Psoas muscle (tissue), 8 donors: ENCODE results near the gene TNFRSF11A. TPM values are rescaled to one million over a fixed set of nuclear protein-coding genes. Genes with fewer than 3 reads are reported as not detected.

Source experiments
- ATAC-seq, 4 donors: fragments of 200-7000 bp; cut with Tn5 transposase; one replicate each; pipeline ENCODE4 v1.9.1; 2020; ENCODE audit warnings: moderate library complexity in 3 of 4, mild to moderate bottlenecking in 2 of 4
- DNase-seq, 2 donors: peaks; one replicate each; pipeline ENCODE4 v3.0.0-alpha.2; 2020
- H3K27ac ChIP-seq: fragments of 200-600 bp; one replicate; pipeline ENCODE4 v1.8.0; 2022
- H3K27me3 ChIP-seq, 3 donors: fragments of 200-600 bp in 1 of 3; one replicate each; pipeline versions ENCODE4 v1.6.1 to v1.8.0; 2013 to 2022; ENCODE audit warnings: low read length in 2 of 3, mild to moderate bottlenecking in 2 of 3, moderate library complexity in 1 of 3; ENCODE audit not compliant: insufficient read depth in 3 of 3
- H3K36me3 ChIP-seq, 2 donors: fragments of 200-600 bp in 1 of 2; one replicate each; pipeline versions ENCODE4 v1.6.1 to v1.8.0; 2013 to 2022; ENCODE audit warnings: low read depth in 1 of 2, mild to moderate bottlenecking in 1 of 2, moderate library complexity in 1 of 2; ENCODE audit not compliant: insufficient read depth in 1 of 2
- H3K4me1 ChIP-seq: fragments of 200-600 bp; one replicate; pipeline ENCODE4 v1.8.0; 2022
- H3K4me3 ChIP-seq: fragments of 200-600 bp; one replicate; pipeline ENCODE4 v1.8.0; 2022; ENCODE audit warnings: mild to moderate bottlenecking
- H3K9me3 ChIP-seq: fragments of 200-600 bp; one replicate; pipeline ENCODE4 v1.8.0; 2022
- CTCF ChIP-seq: fragments of 200-600 bp; IDR thresholded peaks from one replicate; pipeline ENCODE4 v1.8.0; 2022; ENCODE audit warnings: antibody characterized with exemption
- WGBS, 3 donors: extraction: QIAGEN DNeasy Blood & Tissue Kit; methylation state at CpG; one replicate each; pipeline versions ENCODE4 v1.1.6 to v1.1.7; 2013; 5-methylcytosine and 5-hydroxymethylcytosine counted together
- intact Hi-C, 2 donors: fragments of 100-400 bp; cut with DNase I; formaldehyde crosslinking; loops; one replicate each; pipeline versions ENCODE4 v1.11.0 to v1.14.2; 2022
- polyA plus RNA-seq, 3 donors: library from polyadenylated mRNA; stranded (reverse); fragments of 200-250 nt; gene quantifications; one replicate each; pipeline ENCODE4 v1.2.3, GENCODE V29; 2013
- total RNA-seq, 4 donors: library from RNA; stranded (reverse); fragmentation: NEBNext Ultra II Directional in 2 of 4; extraction: Animal tissue kit (Norgen Biotek cat#: 25700) in 2 of 4; gene quantifications; one replicate each; pipeline versions ENCODE4 v1.2.1 to v1.2.4, GENCODE V29; 2021 to 2023
- donor health status: healthy with polysubstance abuse.
- donor health status: DM: no; HTN: no; CAD: no; lungs with moderate emphysema.
- donor health status: Bipolar disorder and iron deficiency.
- donor health status: healthy.
- donor health status: DM: yes; HTN: yes; CAD: no.
- donor health status: DM: no; HTN: no; CAD: no.
- donor health status: DM: no; HTN: no; CAD: no.
- donor health status: DM: yes; HTN: yes; CAD: no.

TNFRSF11A gene
- total and polyA plus RNA-seq, 7 donors = 0.12 to 1.3 (median 0.60) TPM

GRCh38 chr18:62402342-62402948 is 77.3 kb downstream of the TNFRSF11A start:
- Histone ChIP-seq H3K36me3 (no peaks in the 10 kb centered on the region), H3K27ac (no peak overlapping the region), H3K27me3 (no peaks in the 10 kb centered on the region), H3K9me3 (no peaks in the 10 kb centered on the region), H3K4me1 (no peaks in the 10 kb centered on the region), H3K4me3 (no peak overlapping the region)
- DNase-seq (no peak), ATAC-seq (no peak)
- intact Hi-C loops = no loop called here
- no peak for TF ChIP-seq CTCF
- WGBS, 3 donors = 83 to 93% (median 87%) methylated on average over 6 of the region's 6 CpGs

GRCh38 chr18:62403120-62403519 is 78.0 kb downstream of the TNFRSF11A start:
- no peaks in the 10 kb centered on the region for H3K36me3 ChIP-seq
- WGBS, 3 donors = 87 to 92% (median 92%) methylated on average over 3 of the region's 3 CpGs
- no peaks in the 10 kb centered on the region for H3K27me3 ChIP-seq

GRCh38 chr18:62404881-62405280 is 79.8 kb downstream of the TNFRSF11A start:
- Histone ChIP-seq H3K27me3 (no peaks in the 10 kb centered on the region), H3K27ac (no peak overlapping the region), H3K4me1 (no peaks in the 10 kb centered on the region), H3K36me3 (no peaks in the 10 kb centered on the region), H3K9me3 (no peaks in the 10 kb centered on the region), H3K4me3 (no peak overlapping the region)
- DNase-seq (no peak), ATAC-seq (no peak)
- no peak for TF ChIP-seq CTCF
- 65 to 94% (median 73%) methylated on average over 3 of the region's 3 CpGs for WGBS, 3 donors
- intact Hi-C loops = no loop called here

More at GRCh38 chr18:62403120-62403519, 78.0 kb downstream of the TNFRSF11A start:
- Histone ChIP-seq H3K9me3 (no peaks in the 10 kb centered on the region), H3K27ac (no peak overlapping the region), H3K4me3 (no peak overlapping the region), H3K4me1 (no peaks in the 10 kb centered on the region)
- no peak for DNase-seq
- no peak for TF ChIP-seq CTCF
- no peak for ATAC-seq
- intact Hi-C loops = no loop called here

- Histone ChIP-seq H3K4me3 (no peak overlapping the region), H3K9me3 (no peaks in the 10 kb centered on the region), H3K36me3 (no peaks in the 10 kb centered on the region), H3K27ac (no peak overlapping the region), H3K4me1 (no peaks in the 10 kb centered on the region), H3K27me3 (no peaks in the 10 kb centered on the region)
- TF ChIP-seq CTCF = no peak
- intact Hi-C loops = no loop called here
- no peak for DNase-seq
- WGBS, 3 donors = 80 to 88% (median 83%) methylated on average over 10 of the region's 10 CpGs
- ATAC-seq = no peak
Measured at GRCh38 chr18:62407660-62408059, 82.5 kb downstream of the TNFRSF11A start.

- WGBS, 3 donors = 76 to 90% (median 77%) methylated on average over 5 of the region's 5 CpGs
- no peak overlapping the region for H3K4me3 ChIP-seq
- no peaks in the 10 kb centered on the region for H3K9me3 ChIP-seq
- no peak for ATAC-seq
- H3K36me3 ChIP-seq = no peaks in the 10 kb centered on the region
- intact Hi-C loops = no loop called here
- no peak for DNase-seq
- H3K27me3 ChIP-seq = no peaks in the 10 kb centered on the region
- no peaks in the 10 kb centered on the region for H3K4me1 ChIP-seq
- no peak overlapping the region for H3K27ac ChIP-seq
- TF ChIP-seq CTCF = no peak
Measured at GRCh38 chr18:62409821-62410220, 84.7 kb downstream of the TNFRSF11A start.
